ENCODE results near the gene SEC31A. TPM values are rescaled to one million over a fixed set of nuclear protein-coding genes. Genes with fewer than 3 reads are reported as not detected.

The SEC31A gene
- total RNA-seq, 1 experiment from 2014 or later: 128 TPM

- H3K23ac ChIP-seq (ENCODE audit: insufficient read length, low read depth, low read length): no peak overlapping the region
- H3K4ac ChIP-seq (ENCODE audit: low read depth, low read length): no peak overlapping the region
- no peak overlapping the region for H3K4me2 ChIP-seq (ENCODE audit: insufficient read depth, insufficient read length, low read length)
- H3K9me3 ChIP-seq (ENCODE audit: control insufficient read depth, low read depth, low read length): no peaks in the 10 kb centered on the region
- H4K91ac ChIP-seq (ENCODE audit: insufficient read length, low read depth, low read length): no peak overlapping the region
- H2BK20ac ChIP-seq (ENCODE audit: low read depth, low read length, poor library complexity, severe bottlenecking): no peak overlapping the region
- Mint-ChIP-seq H3K4me3 (no peak overlapping the region), H3K27ac (no peak overlapping the region), H3K36me3 (ENCODE audit: insufficient read depth in 1 of 3, low read depth in 3 of 3) (peaks cover 0 to 16% (median 9%) of the 10 kb centered on the region in 3 experiments; a peak in 4 of 7 replicates), H3K9me3 (no peaks in the 10 kb centered on the region), H3K4me1 (peaks cover 4 to 13% of the 10 kb centered on the region in 2 experiments), H3K27me3 (ENCODE audit: low read depth) (no peaks in the 10 kb centered on the region)
- H4K8ac ChIP-seq (replicated peaks; ENCODE audit: insufficient read length, low read depth, low read length): no peak overlapping the region
- TF ChIP-seq, protein P1, sequence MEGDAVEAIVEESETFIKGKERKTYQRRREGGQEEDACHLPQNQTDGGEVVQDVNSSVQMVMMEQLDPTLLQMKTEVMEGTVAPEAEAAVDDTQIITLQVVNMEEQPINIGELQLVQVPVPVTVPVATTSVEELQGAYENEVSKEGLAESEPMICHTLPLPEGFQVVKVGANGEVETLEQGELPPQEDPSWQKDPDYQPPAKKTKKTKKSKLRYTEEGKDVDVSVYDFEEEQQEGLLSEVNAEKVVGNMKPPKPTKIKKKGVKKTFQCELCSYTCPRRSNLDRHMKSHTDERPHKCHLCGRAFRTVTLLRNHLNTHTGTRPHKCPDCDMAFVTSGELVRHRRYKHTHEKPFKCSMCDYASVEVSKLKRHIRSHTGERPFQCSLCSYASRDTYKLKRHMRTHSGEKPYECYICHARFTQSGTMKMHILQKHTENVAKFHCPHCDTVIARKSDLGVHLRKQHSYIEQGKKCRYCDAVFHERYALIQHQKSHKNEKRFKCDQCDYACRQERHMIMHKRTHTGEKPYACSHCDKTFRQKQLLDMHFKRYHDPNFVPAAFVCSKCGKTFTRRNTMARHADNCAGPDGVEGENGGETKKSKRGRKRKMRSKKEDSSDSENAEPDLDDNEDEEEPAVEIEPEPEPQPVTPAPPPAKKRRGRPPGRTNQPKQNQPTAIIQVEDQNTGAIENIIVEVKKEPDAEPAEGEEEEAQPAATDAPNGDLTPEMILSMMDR (conservative IDR thresholded peaks at IDR 0.05): no peak
- H4K5ac ChIP-seq (ENCODE audit: insufficient read length, low read depth, low read length): no peak overlapping the region
- no peak overlapping the region for H2BK12ac ChIP-seq (ENCODE audit: insufficient read length, low read depth, low read length)
- no peak overlapping the region for H2BK5ac ChIP-seq (ENCODE audit: insufficient read length, low read length)
- no peak for DNase-seq
- H3K14ac ChIP-seq (ENCODE audit: insufficient read depth, low read length): no peak overlapping the region
- H2BK120ac ChIP-seq (ENCODE audit: low read depth, low read length, poor library complexity, severe bottlenecking): no peak overlapping the region
- H2AFZ ChIP-seq (ENCODE audit: low read length): no peak overlapping the region
- no peak overlapping the region for H3T11ph ChIP-seq (ENCODE audit: low read length)
- H3K79me2 ChIP-seq (ENCODE audit: insufficient read depth, low read length): peaks cover 22% of the 10 kb centered on the region; the same call in 1 of the 2 replicates
- H2BK15ac ChIP-seq (ENCODE audit: low read depth, low read length): no peak overlapping the region
- no peaks in the 10 kb centered on the region for H3K23me2 ChIP-seq (ENCODE audit: insufficient read length, low read depth, low read length, poor library complexity, severe bottlenecking)
- no peak overlapping the region for H2AK5ac ChIP-seq (ENCODE audit: insufficient read length, low read length)
- no peak overlapping the region for H3K27ac ChIP-seq (ENCODE audit: insufficient read length, low read depth, low read length)
- H4K20me1 ChIP-seq (ENCODE audit: control insufficient read depth, insufficient read depth, insufficient read length): no peaks in the 10 kb centered on the region
- H3K79me1 ChIP-seq (ENCODE audit: insufficient read depth, low read depth, low read length, poor library complexity, severe bottlenecking): peaks cover 5% of the 10 kb centered on the region
- no peaks in the 10 kb centered on the region for H3K27me3 ChIP-seq (ENCODE audit: insufficient read depth, low read length)
- H3K18ac ChIP-seq (ENCODE audit: insufficient read length, low read depth, low read length): no peak overlapping the region
- H3K9ac ChIP-seq (ENCODE audit: extremely low read depth, insufficient read length, low read length): no peak overlapping the region
- H3K4me1 ChIP-seq (ENCODE audit: insufficient read depth, low read length): no peaks in the 10 kb centered on the region
- no peak overlapping the region for H3K56ac ChIP-seq (ENCODE audit: insufficient read length, low read depth, low read length)
Measured at GRCh38 chr4:82885410-82885809, 5.5 kb downstream of the SEC31A start.

Data from H9 (cell line).